GM18873 (cell line): ENCODE measurements around the gene LCE3E.
"Not testable (repeated sequence)": the region's sequence is repeated elsewhere in the genome, so short reads cannot be mapped to it uniquely, and the experiment has no call there.

Experiments
- ATAC-seq: cut with Tn5 transposase; IDR thresholded peaks from one replicate; pipeline ENCODE4 v1.9.1; 2021; ENCODE audit warnings: mild to moderate bottlenecking, moderate library complexity, moderate number of reproducible peaks; ENCODE audit not compliant: unreplicated experiment, low FRiP score

LCE3E gene, protein sequence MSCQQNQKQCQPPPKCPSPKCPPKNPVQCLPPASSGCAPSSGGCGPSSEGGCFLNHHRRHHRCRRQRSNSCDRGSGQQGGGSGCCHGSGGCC

DNA sequence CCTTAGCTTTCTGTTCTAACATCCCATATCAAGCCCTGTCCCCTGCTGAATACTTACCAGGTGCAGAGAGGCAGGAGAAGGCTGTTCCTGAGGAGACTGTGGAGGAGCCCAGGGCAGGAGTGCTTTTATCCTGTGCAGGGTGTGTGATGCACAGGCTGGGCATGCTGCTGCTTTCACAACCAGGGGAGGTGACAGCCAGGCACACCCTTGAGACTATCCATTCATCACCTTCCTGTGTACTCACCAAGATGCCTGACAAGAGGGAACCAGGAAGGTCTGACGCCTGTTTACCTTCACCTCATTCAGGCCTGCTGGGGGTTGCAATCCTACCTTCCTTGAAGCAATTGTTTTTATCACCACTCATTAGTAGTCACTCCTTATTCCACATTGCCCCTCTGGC is at the start of gene LCE3E:
Gene LCE3E (minus strand): TSS at position 100 of the 400 bp plus-strand sequence. CDS start 572 bp downstream, outside the sequence.
- ATAC-seq, result no peak

DNA sequence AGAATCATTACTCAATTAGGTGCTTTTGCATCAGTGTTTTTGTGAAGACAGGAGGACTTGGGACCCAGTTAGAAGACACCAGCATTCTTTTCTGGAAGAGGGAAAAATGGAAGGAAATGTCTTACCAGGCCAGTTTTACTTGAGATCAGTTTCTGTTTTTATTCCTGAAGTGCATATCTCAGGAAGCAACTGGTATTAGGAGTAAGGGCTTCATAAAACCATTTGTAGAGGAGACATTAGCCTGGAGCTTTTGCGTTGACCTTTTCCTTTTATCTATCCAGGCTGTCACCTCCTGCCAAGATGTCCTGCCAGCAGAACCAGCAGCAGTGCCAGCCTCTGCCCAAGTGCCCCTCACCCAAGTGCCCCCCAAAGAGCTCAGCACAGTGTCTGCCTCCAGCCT is 46.9 kb upstream of the LCE3E start, which contains the start of gene LCE3B:
Gene LCE3B (plus strand): TSS at position 301 of the 400 bp plus-strand sequence. CDS start 0 bp downstream, at position 301.
- no peak for ATAC-seq

DNA sequence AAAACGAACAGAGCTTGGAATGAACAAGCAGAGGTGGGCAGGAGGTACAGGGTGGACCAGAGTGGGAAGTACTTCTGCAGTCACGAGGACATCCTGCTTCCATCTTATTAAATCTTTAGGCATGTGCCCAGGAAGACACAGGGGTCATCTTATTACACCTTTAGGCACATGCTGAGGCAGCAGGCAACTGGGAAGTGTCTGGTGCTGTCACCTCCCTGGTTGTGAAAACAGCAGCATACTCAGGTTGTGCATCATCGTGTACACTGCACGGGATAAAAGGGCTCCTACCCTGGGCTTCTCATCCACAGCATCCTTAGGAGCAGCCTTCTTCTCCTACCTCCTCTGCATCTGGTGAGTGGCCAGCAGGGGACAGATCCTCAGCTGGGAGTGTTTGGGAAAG is 33.4 kb upstream of the LCE3E start, which contains the start of gene LCE3C:
Gene LCE3C (plus strand): TSS at position 301 of the 400 bp plus-strand sequence. CDS start 498 bp downstream, outside the sequence.
- no peak for ATAC-seq

DNA sequence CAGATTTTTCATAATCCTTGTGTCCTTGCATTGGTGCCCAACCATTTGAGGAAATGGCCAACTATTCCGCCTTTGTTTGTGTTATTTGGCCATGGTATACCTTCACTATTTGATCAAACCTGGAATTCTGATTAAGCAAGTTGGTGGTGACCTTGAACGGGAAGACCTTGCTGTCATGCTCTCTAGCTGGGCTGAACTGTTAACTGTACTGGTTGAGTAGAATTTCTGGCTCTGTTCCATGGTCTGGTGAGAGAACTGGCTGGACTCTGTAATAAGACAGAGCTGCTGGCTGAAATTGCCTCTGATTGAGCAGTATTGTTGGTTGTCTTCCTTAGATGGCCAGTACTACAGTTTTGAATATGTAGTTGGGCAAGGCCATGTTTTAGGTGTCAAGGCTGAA is 30.4 kb upstream of the LCE3E start:
- ATAC-seq, result no peak

DNA sequence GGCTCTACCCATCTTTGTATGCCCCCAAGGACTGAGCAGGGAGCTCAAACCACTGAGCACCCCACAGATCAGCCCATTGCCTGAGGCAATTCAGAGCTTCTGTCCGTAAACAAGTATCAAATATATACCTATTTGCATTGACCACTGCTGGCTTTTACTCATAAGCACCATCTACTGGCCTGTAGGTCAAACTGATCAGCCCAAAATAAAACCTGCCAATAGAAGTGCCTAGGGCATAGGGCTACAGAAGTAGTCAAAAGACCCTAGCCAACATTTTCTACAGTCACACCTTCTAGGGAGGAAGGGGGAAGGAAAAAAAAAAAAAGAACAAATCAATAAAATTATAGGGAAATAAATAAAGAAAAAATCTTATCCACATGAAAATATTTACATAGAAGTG is 19.0 kb upstream of the LCE3E start:
- ATAC-seq, result no peak

DNA sequence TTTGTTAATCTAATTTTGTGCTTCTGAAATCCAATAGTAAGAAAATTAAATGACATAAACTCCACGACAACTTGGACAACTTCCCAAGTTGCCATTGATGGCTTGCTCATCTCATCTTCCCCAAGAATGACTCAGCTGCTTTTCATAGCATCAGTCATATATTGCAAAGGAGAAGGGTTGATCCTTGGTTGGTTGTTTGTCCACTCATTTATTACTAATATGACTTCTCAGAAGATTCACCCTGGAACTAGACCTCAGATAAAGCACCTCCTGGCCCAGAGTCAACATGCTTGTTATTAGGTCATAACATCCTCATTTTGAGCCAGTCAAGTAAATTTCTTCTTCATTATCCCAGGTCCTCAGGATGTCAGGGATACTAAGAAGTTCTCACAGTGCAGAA is 16.1 kb upstream of the LCE3E start:
- ATAC-seq, result no peak

DNA sequence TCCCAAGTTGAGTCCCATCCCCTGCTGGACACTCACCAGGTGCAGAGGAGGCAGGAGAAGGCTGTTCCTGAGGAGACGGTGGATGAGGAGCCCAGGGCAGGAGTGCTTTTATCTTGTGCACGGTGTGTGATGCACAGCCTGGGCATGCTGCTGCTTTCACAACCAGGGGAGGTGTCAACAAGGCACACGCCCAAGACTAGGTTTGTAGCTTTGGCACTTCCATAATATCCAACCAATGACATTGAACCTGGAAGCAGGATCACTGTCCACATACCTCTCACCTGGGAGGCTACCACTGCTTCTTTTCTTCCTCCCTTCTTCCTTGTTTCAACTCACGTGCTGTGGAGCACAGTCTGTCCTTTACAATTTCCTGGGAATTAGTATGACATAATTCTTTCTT is 13.9 kb upstream of the LCE3E start, which contains the start of gene LCE3D:
Gene LCE3D (minus strand): TSS at position 84 of the 400 bp plus-strand sequence. CDS start 580 bp downstream, outside the sequence.
- ATAC-seq, result no peak

DNA sequence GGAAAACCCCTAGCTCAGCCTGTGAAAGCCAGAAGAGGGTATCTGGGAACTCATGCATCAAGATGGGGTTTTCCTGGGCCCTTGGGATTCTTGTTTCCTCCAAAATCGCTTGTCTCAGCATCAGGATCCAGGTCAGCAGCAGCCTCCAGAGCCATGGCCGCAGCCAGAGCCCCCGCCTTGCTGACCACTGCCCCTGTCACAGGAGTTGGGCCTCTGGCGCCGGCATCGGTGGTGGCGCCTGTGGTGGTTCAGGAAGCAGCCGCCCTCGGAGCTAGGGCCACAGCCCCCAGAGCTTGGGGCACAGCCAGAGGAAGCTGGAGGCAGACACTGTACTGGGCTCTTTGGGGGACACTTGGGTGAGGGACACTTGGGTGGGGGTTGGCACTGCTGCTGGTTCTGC is 12.9 kb upstream of the LCE3E start:
- ATAC-seq, result not testable (repeated sequence)

DNA sequence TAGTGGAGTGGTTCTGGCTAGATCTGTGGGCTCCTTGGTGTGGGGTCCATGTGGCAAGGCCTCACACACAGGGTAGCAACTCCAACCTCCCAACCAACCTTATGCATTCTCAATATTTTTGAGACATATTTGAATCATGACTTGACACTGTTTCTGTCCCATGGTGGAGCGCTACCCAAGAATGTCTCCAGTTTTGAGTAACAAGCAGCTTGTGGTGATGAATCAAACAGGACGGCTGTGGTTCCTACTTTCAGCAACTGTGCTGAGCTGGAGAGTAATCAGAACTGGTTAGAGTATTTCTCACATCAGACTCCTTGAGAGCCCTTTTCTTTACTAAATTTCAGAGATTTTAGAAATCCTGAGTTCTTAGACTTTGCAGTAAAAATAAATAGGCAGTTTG is 10.6 kb upstream of the LCE3E start:
- no peak for ATAC-seq

DNA sequence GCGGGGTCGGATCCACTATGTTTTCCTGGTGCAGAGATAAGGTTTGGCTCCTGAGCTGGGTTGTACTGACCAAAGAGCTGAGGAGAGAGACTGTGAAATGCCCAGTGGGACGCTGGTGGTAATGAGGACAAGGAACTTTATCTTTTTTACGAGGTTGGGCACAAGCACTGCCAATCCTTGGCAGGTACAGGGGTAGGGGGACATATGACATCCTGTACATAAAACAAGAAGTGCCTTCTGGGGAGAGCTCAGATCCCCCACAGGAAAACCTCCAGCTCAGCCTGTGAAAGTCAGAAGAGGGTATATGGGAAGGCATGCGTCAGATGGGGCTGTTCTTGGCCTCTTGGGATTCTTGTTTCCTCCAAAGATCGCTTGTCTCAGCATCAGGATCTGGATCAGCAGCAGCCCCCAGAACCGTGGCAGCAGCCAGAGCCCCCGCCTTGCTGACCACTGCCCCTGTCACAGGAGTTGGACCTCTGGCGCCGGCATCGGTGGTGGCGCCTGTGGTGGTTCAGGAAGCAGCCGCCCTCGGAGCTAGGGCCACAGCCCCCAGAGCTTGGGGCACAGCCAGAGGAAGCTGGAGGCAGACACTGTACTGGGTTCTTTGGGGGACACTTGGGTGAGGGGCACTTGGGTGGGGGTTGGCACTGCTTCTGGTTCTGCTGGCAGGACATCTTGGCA is 905 bp downstream of the LCE3E start:
- ATAC-seq, result no peak

DNA sequence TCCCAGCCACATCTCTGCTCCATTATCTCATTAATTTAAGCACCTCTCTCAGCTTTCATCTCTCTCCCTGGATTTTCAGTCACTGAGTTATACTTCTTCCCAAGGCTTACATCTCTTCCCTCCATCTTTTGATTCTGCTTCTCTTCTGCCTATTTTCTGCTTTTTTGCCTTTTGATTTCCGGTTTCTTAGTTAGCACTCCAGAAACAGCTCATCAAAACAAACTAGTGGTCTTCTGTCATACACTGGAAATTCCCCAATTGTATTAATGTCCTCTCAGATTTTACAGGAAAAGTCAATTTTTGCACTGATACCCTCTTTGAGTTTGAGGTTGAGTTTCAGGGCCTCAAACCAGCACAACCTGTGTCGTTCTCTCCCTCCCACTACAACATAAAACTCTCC is 1.5 kb downstream of the LCE3E start:
- no peak for ATAC-seq

DNA sequence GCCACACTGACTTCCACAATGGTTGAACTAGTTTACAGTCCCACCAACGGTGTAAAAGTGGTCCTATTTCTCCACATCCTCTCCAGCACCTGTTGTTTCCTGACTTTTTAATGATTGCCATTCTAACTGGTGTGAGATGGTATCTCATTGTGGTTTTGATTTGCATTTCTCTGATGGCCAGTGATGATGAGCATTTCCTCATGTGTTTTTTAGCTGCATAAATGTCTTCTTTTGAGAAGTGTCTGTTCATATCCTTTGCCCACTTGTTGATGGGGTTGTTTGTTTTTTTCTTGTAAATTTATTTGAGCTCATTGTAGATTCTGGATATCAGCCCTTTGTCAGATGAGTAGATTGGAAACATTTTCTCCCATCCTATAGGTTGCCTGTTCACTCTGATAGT is 18.2 kb downstream of the LCE3E start:
- ATAC-seq, result not testable (repeated sequence)

DNA sequence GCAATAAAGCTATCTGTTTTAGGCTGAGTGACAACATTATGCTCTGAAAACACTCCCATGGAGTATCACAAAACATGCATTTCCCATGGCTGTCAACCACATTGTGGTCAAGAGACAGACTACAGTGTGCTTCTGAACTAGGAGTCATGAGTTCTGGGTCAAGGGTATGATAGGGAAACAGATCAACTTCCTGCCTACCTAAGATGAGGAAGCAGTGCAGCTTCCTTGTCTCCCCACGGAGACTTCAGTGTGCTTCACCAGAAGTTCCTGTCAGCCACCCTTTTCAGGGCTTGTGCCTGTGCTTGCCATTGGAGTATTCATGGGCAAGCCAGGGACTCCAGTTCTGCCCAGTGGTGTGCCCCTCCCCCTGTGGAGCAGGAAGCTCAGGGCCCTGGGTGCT is 19.9 kb downstream of the LCE3E start:
- no peak for ATAC-seq

DNA sequence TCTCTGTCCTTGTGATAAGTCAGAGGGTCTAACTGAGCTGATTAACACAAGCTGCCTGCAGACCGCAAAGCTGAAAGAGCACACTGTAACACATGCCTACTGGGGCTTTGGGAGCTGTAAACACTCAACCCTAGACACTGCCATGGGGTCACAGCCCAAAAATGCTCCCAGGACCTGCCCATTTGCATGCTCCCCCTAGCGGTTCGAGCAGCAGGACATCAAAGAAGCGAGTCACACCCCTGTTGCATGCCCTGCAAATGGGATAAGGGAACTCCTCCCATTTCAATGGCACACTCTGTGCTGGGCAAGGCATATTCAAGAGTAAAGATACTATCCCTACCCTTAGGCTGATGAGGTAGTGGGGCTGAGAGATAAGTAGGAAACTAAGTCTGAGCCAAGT is 22.8 kb downstream of the LCE3E start:
- no peak for ATAC-seq

DNA sequence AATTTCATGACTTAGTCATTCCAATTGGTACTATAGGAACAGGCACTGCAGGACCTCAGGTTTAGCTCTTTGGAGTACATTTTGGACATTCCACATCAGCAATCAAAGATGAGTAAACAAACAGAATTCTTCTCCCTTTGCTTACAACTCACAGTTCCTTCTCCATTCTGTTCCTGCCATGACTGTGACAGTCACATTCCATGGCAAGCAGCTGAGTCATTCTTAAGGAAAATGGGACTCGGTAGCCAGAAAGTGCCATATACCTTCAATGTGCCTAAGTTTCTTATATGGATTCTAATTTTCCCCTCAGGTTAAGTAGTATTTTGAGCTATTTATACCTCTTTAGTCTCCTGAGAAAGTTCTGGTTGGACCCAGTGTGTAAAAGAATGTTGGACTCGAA is 26.7 kb downstream of the LCE3E start:
- no peak for ATAC-seq

DNA sequence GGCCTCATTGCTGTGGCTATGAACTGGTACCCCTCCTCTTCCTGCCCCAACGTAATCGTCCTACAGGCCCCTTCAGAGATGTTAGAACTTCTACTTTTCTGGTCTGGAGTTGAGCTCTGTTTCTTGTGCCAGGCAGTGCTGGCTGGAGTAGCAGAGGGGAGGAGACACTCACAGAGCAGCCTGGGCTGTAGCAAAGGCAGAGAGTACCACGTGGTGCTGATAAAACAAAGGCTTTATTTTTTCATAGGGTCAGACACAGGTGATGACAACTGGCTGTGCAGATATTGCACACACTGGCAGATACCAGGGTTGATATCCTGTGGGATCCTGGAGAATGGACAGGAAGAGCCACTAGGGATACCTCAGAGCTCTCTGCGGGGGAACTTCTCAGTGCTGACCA is 29.1 kb downstream of the LCE3E start:
- ATAC-seq, result no peak

DNA sequence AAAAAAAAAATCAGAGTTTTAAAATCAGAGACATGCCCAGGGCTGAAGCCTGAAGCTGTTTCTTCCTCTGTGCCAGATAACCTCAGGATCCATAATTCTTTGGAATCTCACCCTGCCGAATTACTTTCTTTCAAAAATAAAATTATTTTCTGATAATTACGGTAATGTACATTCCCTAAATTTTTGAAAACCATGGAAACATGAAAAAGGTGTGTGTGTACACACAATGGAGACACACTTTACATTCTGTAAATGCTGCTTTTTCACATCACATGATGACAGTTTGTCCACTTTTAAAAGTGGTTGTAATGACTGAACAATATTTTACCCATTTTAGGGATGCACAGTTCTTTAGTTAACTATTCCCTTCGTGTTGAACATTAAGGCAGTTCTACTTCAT is 30.8 kb downstream of the LCE3E start:
- no peak for ATAC-seq

DNA sequence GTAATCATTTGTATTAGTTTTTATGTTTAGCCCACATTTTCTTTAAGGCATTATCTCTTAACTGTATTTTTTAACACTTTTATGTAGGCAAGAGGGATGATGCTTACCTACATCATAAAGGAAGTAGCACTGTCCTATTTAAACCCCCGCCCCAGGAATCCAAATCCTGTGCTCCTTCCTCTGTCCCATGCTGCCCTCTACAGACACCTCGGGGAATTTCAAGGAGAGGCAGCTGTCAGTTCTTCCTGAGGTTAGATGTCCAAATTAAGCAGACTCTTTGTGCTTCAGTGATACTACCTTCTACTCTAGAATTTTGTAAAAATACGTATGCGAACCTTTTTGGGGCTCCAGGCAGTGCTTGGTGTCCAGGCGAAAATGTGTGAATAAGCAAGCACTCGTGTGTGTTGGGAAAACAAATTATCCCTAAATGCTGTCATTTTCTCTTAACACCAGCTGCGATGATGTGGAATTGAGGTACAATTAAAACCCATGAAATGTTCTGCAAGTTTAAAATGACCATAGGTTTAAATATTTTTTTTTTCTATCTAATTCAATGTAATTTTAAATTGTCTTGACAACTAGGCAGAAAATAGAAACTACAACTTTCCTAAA is 33.1 kb downstream of the LCE3E start:
- ATAC-seq, result no peak

DNA sequence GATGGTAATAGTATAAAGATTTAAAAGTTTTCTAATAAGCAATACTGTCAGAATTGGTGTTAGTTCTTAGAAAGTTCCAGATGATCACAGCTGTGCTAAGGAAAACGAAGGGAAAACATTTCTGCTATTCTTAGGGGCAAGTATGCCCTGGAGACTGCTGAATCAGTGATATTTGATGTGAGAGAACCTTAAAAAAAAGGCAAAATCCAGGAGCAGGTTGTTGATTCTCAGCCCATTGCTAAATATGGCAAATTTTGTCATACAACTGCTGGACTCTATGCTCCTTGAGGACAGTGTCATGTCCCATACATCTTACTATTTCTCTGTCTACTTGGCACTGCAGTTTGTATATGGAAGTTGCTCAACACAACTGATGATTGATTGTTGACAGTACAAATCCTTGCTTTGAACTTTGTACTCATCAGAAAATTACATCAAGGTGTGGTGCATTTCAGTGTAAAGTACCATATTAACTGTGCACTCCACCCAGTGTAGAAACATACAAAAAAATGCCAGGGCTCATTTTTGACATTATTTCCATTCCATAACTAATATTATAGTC is 41.4 kb downstream of the LCE3E start:
- no peak for ATAC-seq

DNA sequence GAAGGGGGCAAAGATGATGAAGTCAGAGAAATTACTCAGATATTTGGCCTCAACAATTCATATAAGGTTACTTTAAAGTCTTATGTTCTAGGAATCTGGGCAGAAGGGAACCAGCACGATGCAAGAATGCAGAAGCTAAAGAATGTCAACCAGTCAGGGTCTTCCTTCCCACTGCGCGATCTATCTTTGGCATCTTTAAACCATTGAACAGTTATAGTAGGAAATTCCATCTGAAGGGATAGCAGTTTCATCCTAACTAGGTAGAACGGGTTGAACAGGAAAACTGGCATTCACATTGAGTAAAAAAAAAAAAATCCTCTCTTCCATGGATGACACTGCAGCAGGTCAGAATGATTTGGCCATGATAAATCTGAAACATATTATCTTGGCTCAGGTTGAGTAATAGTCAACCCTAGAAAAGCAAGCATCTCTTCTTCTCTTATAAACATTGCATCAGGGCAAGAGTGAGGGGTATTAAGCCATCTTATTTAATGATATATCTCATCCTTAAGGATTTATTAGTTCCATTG is 46.0 kb downstream of the LCE3E start:
- ATAC-seq, result no peak

DNA sequence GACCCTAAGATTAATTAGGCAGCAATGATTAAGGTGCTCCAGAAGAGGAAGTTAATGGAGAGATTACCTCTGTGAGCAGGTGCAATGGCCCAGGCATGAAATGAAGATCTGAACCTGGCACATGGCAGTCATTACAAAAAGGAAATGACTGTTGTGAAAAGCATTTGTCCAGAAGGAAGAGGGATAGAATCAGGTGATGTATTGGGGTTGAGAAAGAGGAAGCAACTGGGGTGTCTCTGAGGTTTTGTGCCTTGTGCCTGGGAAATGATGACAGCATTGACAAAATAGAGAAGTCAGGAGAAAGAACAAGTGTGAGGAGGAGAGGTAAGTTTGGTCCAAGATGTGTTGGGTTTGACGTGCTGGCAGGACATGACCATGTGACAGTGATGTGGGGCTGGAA is 46.7 kb downstream of the LCE3E start:
- no peak for ATAC-seq
